Esophagus muscularis mucosa (tissue), 4 donors: ENCODE measurements around the gene SELENOM. TPM values are rescaled to one million over a fixed set of nuclear protein-coding genes. Genes with fewer than 3 reads are reported as not detected.

ENCODE experiments used
- DNase-seq: peaks from one replicate; pipeline ENCODE4 v3.0.0-alpha.2; 2017; ENCODE audit errors: extremely low spot score
- H3K27ac ChIP-seq, 4 donors: fragments of 200-600 bp; sonication (generic); replicated peaks in 1 of 4; 1 replicate in 3 of 4; 2 replicates in 1 of 4; pipeline ENCODE4 v1.5.1; 2016 to 2019; ENCODE audit warnings: mild to moderate bottlenecking in 1 of 4
- H3K27me3 ChIP-seq, 4 donors: fragments of 200-600 bp; sonication (generic); one replicate each; pipeline versions ENCODE4 v1.5.1 to v1.6.0; 2016 to 2019
- H3K36me3 ChIP-seq, 4 donors: fragments of 200-600 bp; sonication (generic); one replicate each; pipeline ENCODE4 v1.5.1; 2016 to 2019
- H3K4me1 ChIP-seq, 4 donors: fragments of 200-600 bp; sonication (generic); one replicate each; pipeline ENCODE4 v1.5.1; 2016 to 2019
- H3K4me3 ChIP-seq, 4 donors: fragments of 200-600 bp; sonication (generic); 1 replicate in 2 of 4; 2 replicates in 2 of 4; pipeline ENCODE4 v1.5.1; 2016 to 2019; ENCODE audit warnings: mild to moderate bottlenecking in 4 of 4, moderate library complexity in 1 of 4
- H3K9me3 ChIP-seq, 4 donors: fragments of 200-600 bp; sonication (generic); 1 replicate in 3 of 4; 2 replicates in 1 of 4; pipeline ENCODE4 v1.5.1; 2016 to 2019
- CTCF ChIP-seq, 3 experiments: fragments of 200-600 bp in 2 of 3; fragments of 450-650 bp in 1 of 3; sonication (generic) in 2 of 3; IDR thresholded peaks; one replicate each; pipeline ENCODE4 v1.5.1; 2017 to 2019; ENCODE audit warnings: antibody characterized with exemption in 3 of 3, mild to moderate bottlenecking in 2 of 3, moderate library complexity in 1 of 3
- EP300 ChIP-seq: sonication (generic); formaldehyde crosslinking; IDR thresholded peaks from one replicate; pipeline ENCODE4 v1.6.1; 2017; ENCODE audit warnings: antibody characterized with exemption
- POLR2A ChIP-seq: fragments of 450-650 bp; IDR thresholded peaks from one replicate; pipeline ENCODE4 v1.6.1; 2017; ENCODE audit warnings: antibody characterized with exemption, moderate library complexity, mild to moderate bottlenecking, low read depth
- POLR2AphosphoS5 ChIP-seq, 2 donors: sonication (generic); formaldehyde crosslinking; IDR thresholded peaks; one replicate each; pipeline ENCODE4 v1.6.1; 2017; ENCODE audit warnings: antibody characterized with exemption in 2 of 2
- WGBS: methylation state at CpG from one replicate; pipeline ENCODE4 v1.1.5; 2018; 5-methylcytosine and 5-hydroxymethylcytosine counted together
- intact Hi-C: fragments of 100-400 bp; cut with DNase I; formaldehyde crosslinking; loops from one replicate; pipeline ENCODE4 v1.15.1; 2023
- total RNA-seq, 4 donors: library from RNA; depleted of rRNA; stranded (reverse); fragments of >200 nt; gene quantifications; one replicate each; pipeline versions ENCODE4 v1.1.0 to v1.2.1, GENCODE V29; 2016

SELENOM gene
- total RNA-seq, 4 donors from 2014 or later, result 1,118 to 1,733 (median 1,416) TPM

GRCh38 chr22:31055117-31055634 lies 52.2 kb downstream of the SELENOM start:
- DNase-seq, result no peak
- Histone ChIP-seq H3K4me3 (no peak overlapping the region), H3K9me3 (no peaks in the 10 kb centered on the region), H3K36me3 (no peaks in the 10 kb centered on the region), H3K27ac (peak overlapping the region; percentile 88 to 97 (median 95)), H3K4me1 (peaks cover 25 to 60% (median 46%) of the 10 kb centered on the region in 4 donors), H3K27me3 (no peaks in the 10 kb centered on the region)
- 36% methylated on average over 5 of the region's 5 CpGs for WGBS
- TF ChIP-seq EP300 (no peak), POLR2A (no peak), CTCF (IDR thresholded peaks at IDR 0.05) (no peak), POLR2AphosphoS5 (IDR thresholded peaks at IDR 0.05) (no peak)
- intact Hi-C loops, result loop anchor here (1.0 kb wide), 1 partner anchor 29 kb away; no protein-coding TSS in a partner anchor

Other genes starting within 250 kb of the SELENOM start
- 10 to 100 TPM; 19.5 to 28.8 (median 23.8) TPM for gene MORC2, start 138.8 kb downstream of the SELENOM start, total RNA-seq
- gene TUG1, start 138.3 kb downstream of the SELENOM start, total RNA-seq, result 10 to 100 TPM; 53.0 to 78.5 (median 64.1) TPM
- 1,000 to 10,000 TPM; 1,154 to 1,495 (median 1,416) TPM for gene SMTN, start 26.2 kb downstream of the SELENOM start, total RNA-seq
- gene INPP5J, start 15.4 kb upstream of the SELENOM start, total RNA-seq, result 1 to 10 TPM; 1.3 to 2.1 (median 1.8) TPM
- gene PLA2G3, start 32.9 kb upstream of the SELENOM start, total RNA-seq, result not detected
- gene RNF185, start 52.6 kb upstream of the SELENOM start, total RNA-seq, result 10 to 100 TPM; 33.6 to 66.7 (median 55.6) TPM
- gene LIMK2, start 104.7 kb upstream of the SELENOM start, total RNA-seq, result 10 to 100 TPM; 12.0 to 18.2 (median 14.3) TPM
- 10 to 100 TPM; 34.5 to 49.1 (median 39.8) TPM for gene PIK3IP1, start 184.9 kb upstream of the SELENOM start, total RNA-seq
- 10 to 100 TPM; 12.9 to 20.6 (median 17.0) TPM for gene PATZ1, start 238.8 kb upstream of the SELENOM start, total RNA-seq